ENCODE data around the gene SST. TPM values are rescaled to one million over a fixed set of nuclear protein-coding genes. Genes with fewer than 3 reads are reported as not detected.

Gene SST
- total and polyA plus RNA-seq, 12 donors: 0.50 to 101 (median 9.3) TPM; not detected in 3

GRCh38 chr3:187630404-187630803 is 39.8 kb downstream of the SST start:
- H3K27me3 ChIP-seq: no peaks in the 10 kb centered on the region
- TF ChIP-seq POLR2A (IDR thresholded peaks at IDR 0.05) (no peak), CTCF (IDR thresholded peaks at IDR 0.05) (no peak)
- intact Hi-C loops (cut with DNase I): no loop called here
- no peak for DNase-seq
- H3K27ac ChIP-seq: no peak overlapping the region
- H3K4me3 ChIP-seq: no peak overlapping the region
- H3K36me3 ChIP-seq (replicated peaks in 1 of 2): no peaks in the 10 kb centered on the region
- 82 to 85% (median 83%) methylated on average over 3 of the region's 3 CpGs for WGBS, 4 donors
- no peaks in the 10 kb centered on the region for H3K4me1 ChIP-seq (replicated peaks in 1 of 2)
- H3K9me3 ChIP-seq (replicated peaks in 1 of 3): no peaks in the 10 kb centered on the region

- Histone ChIP-seq H3K36me3 (replicated peaks in 1 of 2) (no peaks in the 10 kb centered on the region), H3K9me3 (replicated peaks in 1 of 3) (no peaks in the 10 kb centered on the region), H3K4me3 (no peak overlapping the region), H3K4me1 (replicated peaks in 1 of 2) (no peaks in the 10 kb centered on the region), H3K27ac (no peak overlapping the region), H3K27me3 (no peaks in the 10 kb centered on the region)
- WGBS, 4 donors: 78 to 88% (median 85%) methylated on average over 4 of the region's 4 CpGs
- TF ChIP-seq CTCF (IDR thresholded peaks at IDR 0.05): no peak
- no peak for TF ChIP-seq POLR2A (IDR thresholded peaks at IDR 0.05)
- DNase-seq: no peak
- intact Hi-C loops (cut with DNase I): no loop called here
Observed at GRCh38 chr3:187629711-187630110, 40.5 kb downstream of the SST start.

DNA sequence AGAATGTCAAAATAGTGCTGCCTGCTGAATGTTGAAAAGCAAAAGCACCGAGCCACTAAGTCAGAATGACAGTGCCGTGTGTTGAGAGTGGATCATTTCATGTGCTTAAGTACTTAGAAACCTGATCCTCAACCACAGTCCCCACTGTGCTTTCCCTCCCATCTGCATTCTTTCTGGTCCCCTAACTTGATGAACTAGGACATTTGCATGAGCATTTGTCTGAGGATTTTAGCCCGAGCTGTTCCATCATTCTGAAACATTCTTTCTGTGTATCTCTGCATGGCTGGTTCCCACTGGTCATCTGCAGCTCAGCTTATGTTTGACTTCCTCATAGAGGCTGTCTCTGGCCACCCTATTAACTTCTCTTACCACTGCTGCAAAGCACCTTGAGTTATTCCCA is 42.0 kb downstream of the SST start:
- H3K9me3 ChIP-seq (replicated peaks in 1 of 3): no peaks in the 10 kb centered on the region
- intact Hi-C loops (cut with DNase I): no loop called here
- no peak for DNase-seq
- WGBS, 4 donors: 49 to 68% (median 62%) methylated on average over 3 of the region's 3 CpGs
- no peak overlapping the region for H3K27ac ChIP-seq
- no peaks in the 10 kb centered on the region for H3K4me1 ChIP-seq (replicated peaks in 1 of 2)
- H3K4me3 ChIP-seq: no peak overlapping the region
- no peaks in the 10 kb centered on the region for H3K27me3 ChIP-seq
- no peaks in the 10 kb centered on the region for H3K36me3 ChIP-seq (replicated peaks in 1 of 2)
- no peak for TF ChIP-seq POLR2A (IDR thresholded peaks at IDR 0.05)
- TF ChIP-seq CTCF (IDR thresholded peaks at IDR 0.05): no peak

DNA sequence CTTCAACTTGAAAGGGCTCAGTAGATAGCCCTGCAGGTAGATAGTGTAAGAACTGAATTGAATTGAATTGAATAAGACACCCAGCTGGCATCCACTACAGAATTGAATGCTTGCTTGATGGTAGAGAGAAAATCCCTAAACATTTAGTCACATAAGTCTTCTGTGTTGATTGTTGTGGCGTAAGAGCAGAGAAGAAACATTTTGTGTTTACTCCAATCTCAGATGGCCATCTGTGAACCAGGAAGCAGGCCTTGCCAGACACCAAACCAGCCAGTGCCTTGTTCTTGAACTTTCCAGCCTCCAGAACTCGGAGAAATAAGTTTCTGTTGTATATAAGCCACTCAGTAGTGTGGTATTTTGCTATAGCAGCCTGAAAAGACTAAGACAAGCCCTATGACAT is 43.6 kb downstream of the SST start:
- no peak for DNase-seq
- no peaks in the 10 kb centered on the region for H3K9me3 ChIP-seq (replicated peaks in 1 of 3)
- H3K36me3 ChIP-seq (replicated peaks in 1 of 2): no peaks in the 10 kb centered on the region
- no peaks in the 10 kb centered on the region for H3K4me1 ChIP-seq (replicated peaks in 1 of 2)
- H3K27ac ChIP-seq: no peak overlapping the region
- H3K4me3 ChIP-seq: no peak overlapping the region
- no peak for TF ChIP-seq POLR2A (IDR thresholded peaks at IDR 0.05)
- TF ChIP-seq CTCF (IDR thresholded peaks at IDR 0.05): no peak
- H3K27me3 ChIP-seq: no peaks in the 10 kb centered on the region
- WGBS, 4 donors: 74 to 86% (median 80%) methylated on average over 2 of the region's 2 CpGs
- intact Hi-C loops (cut with DNase I): no loop called here
